ENCODE results near the gene MROH2B. TPM values are rescaled to one million over a fixed set of nuclear protein-coding genes. Genes with fewer than 3 reads are reported as not detected.

MROH2B gene
- total RNA-seq, 3 donors from 2014 or later (not counting 1 experiment from before 2014, with no cell fraction given): not detected

- Mint-ChIP-seq H3K36me3 (no peaks in the 10 kb centered on the region), H3K27me3 (ENCODE audit: low read depth in 2 of 2) (peaks cover 0 to 3% of the 10 kb centered on the region in 2 donors), H3K4me3 (no peak overlapping the region), H3K4me1 (no peaks in the 10 kb centered on the region), H3K9me3 (peaks cover 0 to 2% of the 10 kb centered on the region in 2 donors), H3K27ac (no peak overlapping the region)
- no peak overlapping the region for H3K27ac ChIP-seq (ENCODE audit: low read length)
- WGBS (ENCODE audit: insufficient coverage): 79% methylated on average over 3 of the region's 3 CpGs
- H3K36me3 ChIP-seq (ENCODE audit: control insufficient read depth, insufficient read depth, low read length): no peaks in the 10 kb centered on the region
- no peaks in the 10 kb centered on the region for H3K27me3 ChIP-seq (ENCODE audit: control insufficient read depth, insufficient read depth, low read length)
- no peak for TF ChIP-seq CTCF (IDR thresholded peaks at IDR 0.05)
- ATAC-seq: no peak
- no peak overlapping the region for H3K4me3 ChIP-seq (ENCODE audit: low read length)
- no peaks in the 10 kb centered on the region for H3K4me1 ChIP-seq (ENCODE audit: control insufficient read depth, insufficient read depth, low read length)
- no peak for DNase-seq
- H3K9me3 ChIP-seq (ENCODE audit: control insufficient read depth, insufficient read depth, low read length): no peaks in the 10 kb centered on the region
- intact Hi-C loops (cut with micrococcal nuclease): no loop called here
These were observed 67.3 kb downstream of the MROH2B start for GRCh38 chr5:41003670-41004376.

DNA sequence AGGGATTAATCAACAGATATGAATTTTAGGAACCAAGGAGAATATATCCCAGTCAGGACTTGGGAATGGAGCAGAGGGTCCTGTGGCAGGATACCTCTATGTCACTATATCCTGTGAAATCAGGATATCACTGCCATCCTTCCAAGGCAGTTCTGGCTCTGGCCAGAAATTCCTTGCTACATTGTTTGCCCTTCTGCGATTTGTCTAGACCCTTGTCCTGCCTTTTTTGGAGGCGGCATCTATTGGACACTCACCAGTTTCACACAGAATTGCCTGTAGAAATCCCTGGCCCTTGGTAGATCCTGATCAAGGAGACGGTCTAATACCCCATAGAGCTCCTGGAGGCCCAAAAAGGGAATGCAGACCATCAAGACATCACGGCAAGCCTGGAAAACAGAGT lies 71.2 kb downstream of the MROH2B start:
- Histone ChIP-seq H3K36me3 (ENCODE audit: control insufficient read depth, insufficient read depth, low read length) (no peaks in the 10 kb centered on the region), H3K4me1 (ENCODE audit: control insufficient read depth, insufficient read depth, low read length) (no peaks in the 10 kb centered on the region), H3K27ac (ENCODE audit: low read length) (no peak overlapping the region), H3K4me3 (ENCODE audit: low read length) (no peak overlapping the region), H3K27me3 (ENCODE audit: control insufficient read depth, insufficient read depth, low read length) (no peaks in the 10 kb centered on the region), H3K9me3 (ENCODE audit: control insufficient read depth, insufficient read depth, low read length) (no peaks in the 10 kb centered on the region)
- H3K36me3 Mint-ChIP-seq: no peaks in the 10 kb centered on the region
- H3K9me3 Mint-ChIP-seq: peaks cover 0 to 2% of the 10 kb centered on the region in 2 donors
- no peak for ATAC-seq
- H3K27me3 Mint-ChIP-seq (ENCODE audit: low read depth in 2 of 2): peaks cover 0 to 3% of the 10 kb centered on the region in 2 donors
- no peak for TF ChIP-seq CTCF (IDR thresholded peaks at IDR 0.05)
- WGBS (ENCODE audit: insufficient coverage): 88% methylated on average over 4 of the region's 4 CpGs
- no peak overlapping the region for H3K27ac Mint-ChIP-seq
- intact Hi-C loops (cut with micrococcal nuclease): no loop called here
- DNase-seq: no peak
- no peaks in the 10 kb centered on the region for H3K4me1 Mint-ChIP-seq
- no peak overlapping the region for H3K4me3 Mint-ChIP-seq

GRCh38 chr5:40999142-40999541 lies 72.0 kb downstream of the MROH2B start:
- H3K27ac ChIP-seq (ENCODE audit: low read length): no peak overlapping the region
- Mint-ChIP-seq H3K4me1 (no peaks in the 10 kb centered on the region), H3K27me3 (ENCODE audit: low read depth in 2 of 2) (peaks cover 0 to 3% of the 10 kb centered on the region in 2 donors), H3K27ac (no peak overlapping the region), H3K9me3 (peaks cover 0 to 2% of the 10 kb centered on the region in 2 donors), H3K4me3 (no peak overlapping the region), H3K36me3 (no peaks in the 10 kb centered on the region)
- TF ChIP-seq CTCF (IDR thresholded peaks at IDR 0.05): no peak
- intact Hi-C loops (cut with micrococcal nuclease): no loop called here
- H3K4me3 ChIP-seq (ENCODE audit: low read length): no peak overlapping the region
- DNase-seq: no peak
- 73% methylated on average over 1 of the region's 1 CpG for WGBS (ENCODE audit: insufficient coverage)
- no peaks in the 10 kb centered on the region for H3K36me3 ChIP-seq (ENCODE audit: control insufficient read depth, insufficient read depth, low read length)
- ATAC-seq: no peak
- H3K4me1 ChIP-seq (ENCODE audit: control insufficient read depth, insufficient read depth, low read length): no peaks in the 10 kb centered on the region
- no peaks in the 10 kb centered on the region for H3K27me3 ChIP-seq (ENCODE audit: control insufficient read depth, insufficient read depth, low read length)
- no peaks in the 10 kb centered on the region for H3K9me3 ChIP-seq (ENCODE audit: control insufficient read depth, insufficient read depth, low read length)
